Central memory CD4-positive, alpha-beta T cell (primary cell): Measurements from ENCODE around the gene UFM1.
"Not testable (repeated sequence)": the region's sequence is repeated elsewhere in the genome, so short reads cannot be mapped to it uniquely, and the experiment has no call there.

Experiments
- DNase-seq: peaks from one replicate; pipeline ENCODE4 v3.0.0; 2022

Gene UFM1

GRCh38 chr13:38366954-38367645 is 17.4 kb downstream of the UFM1 start:
- DNase-seq: no peak

GRCh38 chr13:38369058-38369457 is 19.4 kb downstream of the UFM1 start:
- DNase-seq: no peak

GRCh38 chr13:38370096-38370495 is 20.4 kb downstream of the UFM1 start:
- DNase-seq: not testable (repeated sequence)

DNA sequence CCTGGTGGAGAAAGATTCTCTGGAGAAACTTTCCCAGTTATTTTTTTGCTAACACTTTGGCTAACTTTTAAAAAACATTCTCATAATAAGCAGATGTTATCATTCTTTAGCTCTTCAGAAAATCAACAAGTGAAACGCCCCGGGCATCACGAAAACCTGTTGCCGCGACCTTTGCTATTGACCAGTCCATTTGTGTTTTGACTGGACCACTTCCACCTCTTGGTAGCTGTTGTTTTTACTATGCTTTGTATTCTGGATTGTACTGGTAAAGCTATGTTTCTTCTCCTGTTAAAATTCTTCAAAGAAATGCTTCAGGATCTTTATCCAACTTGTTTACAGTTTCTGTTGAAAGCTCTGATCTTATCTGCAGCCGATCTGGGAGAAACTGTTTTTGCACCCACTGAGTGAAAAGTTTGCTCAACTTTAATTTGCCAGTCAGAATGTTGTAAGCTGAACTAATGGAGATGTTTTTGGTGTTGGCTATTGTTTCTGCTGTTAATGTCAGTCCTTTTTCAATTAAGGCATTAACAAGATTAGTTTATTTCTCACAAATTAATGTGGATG is 23.3 kb downstream of the UFM1 start:
- no peak for DNase-seq

DNA sequence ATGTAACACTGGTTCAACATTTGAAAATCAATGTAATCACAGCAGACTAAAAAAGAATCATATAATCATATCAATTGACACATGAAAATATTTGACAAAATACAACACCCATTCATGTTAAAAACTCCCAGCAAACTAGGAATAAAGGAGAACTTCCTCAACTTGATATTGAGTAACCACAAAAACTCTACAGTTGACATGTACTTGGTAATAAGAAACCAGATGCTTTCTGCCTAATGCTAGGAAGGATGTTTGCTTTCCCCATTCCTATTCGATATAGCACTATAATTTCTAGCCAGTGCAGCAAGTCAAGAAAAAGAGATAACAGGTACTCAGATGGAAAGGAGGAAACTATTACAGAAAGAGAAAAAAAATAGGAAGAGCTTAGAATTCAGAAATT is 26.9 kb downstream of the UFM1 start:
- DNase-seq: no peak

- no peak for DNase-seq
Measured at GRCh38 chr13:38381890-38382289, 32.2 kb downstream of the UFM1 start.

- no peak for DNase-seq
Measured at GRCh38 chr13:38382946-38383345, 33.3 kb downstream of the UFM1 start.

- DNase-seq: no peak
Measured at GRCh38 chr13:38384171-38384570, 34.5 kb downstream of the UFM1 start.

- DNase-seq: no peak
Measured at GRCh38 chr13:38385153-38385891, 35.7 kb downstream of the UFM1 start.

- no peak for DNase-seq
Measured at GRCh38 chr13:38386421-38386820, 36.8 kb downstream of the UFM1 start.

DNA sequence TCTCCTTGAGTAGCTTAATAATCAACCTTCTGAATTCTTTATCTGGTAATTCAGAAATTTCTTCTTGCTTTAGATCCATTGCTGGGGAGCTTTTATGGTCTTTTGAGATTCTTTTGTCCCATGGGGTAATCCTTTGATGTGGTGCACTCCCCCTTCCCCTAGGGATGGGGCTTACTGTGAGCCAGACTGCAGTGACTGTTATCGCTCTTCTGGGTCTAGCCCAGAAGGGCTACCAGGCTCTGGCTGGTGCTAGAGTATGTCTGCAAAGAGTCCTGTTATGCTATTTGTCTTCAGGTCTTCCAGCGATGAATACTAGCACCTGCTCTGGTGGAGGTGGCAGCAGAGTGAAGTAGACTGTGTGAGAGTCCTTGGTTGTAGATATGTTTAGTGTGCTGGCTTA is 41.7 kb downstream of the UFM1 start:
- DNase-seq: no peak

- no peak for DNase-seq
Measured at GRCh38 chr13:38394777-38395496, 45.3 kb downstream of the UFM1 start.

- DNase-seq: no peak
Measured at GRCh38 chr13:38395497-38395788, 45.8 kb downstream of the UFM1 start.

DNA sequence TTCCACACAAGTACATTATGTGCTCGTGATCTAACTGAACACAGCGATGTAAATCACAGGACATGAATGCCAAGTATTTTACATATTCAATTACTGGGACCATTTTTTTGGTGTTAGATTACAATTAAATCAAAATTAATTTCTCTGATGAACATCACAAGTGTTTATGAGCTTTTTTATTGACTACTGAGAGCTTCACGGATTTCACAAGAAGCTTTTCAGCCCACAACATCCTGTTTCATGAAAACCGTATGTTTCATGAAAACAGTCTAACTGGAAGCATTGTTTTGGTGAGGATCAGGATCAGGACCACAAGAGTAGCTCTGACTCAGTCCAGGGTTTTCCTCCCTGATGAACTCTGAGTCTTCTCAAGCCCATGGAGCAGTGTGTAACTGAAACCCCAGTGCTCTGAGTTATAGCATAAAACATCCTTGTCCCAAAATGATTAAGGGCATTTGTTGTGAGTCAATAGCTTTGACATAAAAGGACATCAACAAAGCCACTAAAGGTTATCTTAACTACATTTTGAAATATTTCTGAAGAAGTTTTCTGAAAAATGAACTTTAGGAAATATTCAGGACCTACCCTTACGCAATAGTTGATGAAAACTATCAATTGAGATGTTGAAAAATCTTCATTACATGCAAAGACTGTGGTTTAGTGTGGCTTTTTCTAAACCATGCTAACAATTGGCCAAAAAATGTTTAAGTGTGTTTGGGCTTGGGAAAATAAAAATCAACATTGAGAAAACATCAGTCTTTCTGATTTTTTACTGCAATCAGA is 49.3 kb downstream of the UFM1 start:
- DNase-seq: no peak

DNA sequence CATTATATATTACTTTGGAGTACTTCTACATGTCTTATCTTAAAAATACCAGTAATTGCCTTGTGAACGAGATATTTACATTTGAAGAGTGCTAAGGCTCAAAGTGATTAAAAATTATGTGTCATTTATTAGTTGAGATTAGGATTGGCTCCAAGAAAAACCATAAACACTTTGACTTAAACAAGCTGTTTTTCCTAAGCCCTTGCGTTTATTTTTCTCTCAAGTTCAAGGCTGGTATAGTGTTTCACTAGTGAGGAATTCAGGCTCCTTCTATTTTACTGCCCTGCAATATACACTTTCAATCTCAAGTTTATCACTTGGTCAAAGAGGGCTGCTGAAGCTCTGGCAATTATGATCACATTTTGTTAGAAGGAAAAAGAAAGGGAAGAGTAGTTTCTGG is 49.9 kb downstream of the UFM1 start:
- DNase-seq: no peak

DNA sequence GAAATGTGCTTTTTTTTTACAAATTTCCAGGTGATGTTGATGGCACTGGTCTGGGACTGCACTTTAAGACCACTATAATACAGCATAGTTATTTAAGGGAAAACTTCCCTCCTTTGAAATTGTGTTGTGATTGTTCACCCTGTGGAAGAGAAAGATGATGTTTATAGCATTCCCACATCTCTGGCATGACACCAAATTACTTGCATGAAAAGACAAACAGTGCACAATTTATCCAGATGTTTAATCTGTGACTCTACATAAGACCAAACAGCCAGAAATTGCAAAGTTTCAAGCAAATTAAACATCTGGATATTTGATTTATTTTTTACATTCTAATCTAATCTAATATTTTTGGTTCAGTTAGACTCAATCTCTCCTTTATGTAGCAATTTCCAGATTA is 51.6 kb downstream of the UFM1 start:
- DNase-seq: no peak

- no peak for DNase-seq
Measured at GRCh38 chr13:38405216-38405615, 55.6 kb downstream of the UFM1 start.

DNA sequence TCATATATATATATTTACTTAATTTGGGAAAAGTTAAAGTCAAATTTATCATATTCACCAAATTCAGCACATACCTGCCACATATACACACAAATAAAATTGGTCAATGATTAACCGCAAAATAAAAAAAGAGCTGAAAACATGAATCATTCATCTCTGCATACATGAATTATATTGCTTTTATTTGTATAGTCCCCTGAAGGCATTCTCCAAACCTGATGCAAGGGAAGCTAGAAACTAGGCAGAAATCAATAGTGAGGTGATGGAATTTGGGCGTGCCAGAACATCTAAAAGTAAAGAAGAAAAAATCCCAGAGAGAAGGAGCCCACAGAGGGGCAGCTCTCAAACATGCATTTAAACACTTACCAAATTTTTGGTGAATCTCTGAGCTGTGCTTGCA is 60.1 kb downstream of the UFM1 start:
- DNase-seq: no peak

- DNase-seq: no peak
Measured at GRCh38 chr13:38412266-38412665, 62.6 kb downstream of the UFM1 start.
